ENCODE measurements around the gene PEX10.
A peak's percentile ranks its signal among the peaks of the same experiment; 100 is the strongest.
"Not testable (repeated sequence)": the region's sequence is repeated elsewhere in the genome, so short reads cannot be mapped to it uniquely, and the experiment has no call there.

The PEX10 gene

DNA sequence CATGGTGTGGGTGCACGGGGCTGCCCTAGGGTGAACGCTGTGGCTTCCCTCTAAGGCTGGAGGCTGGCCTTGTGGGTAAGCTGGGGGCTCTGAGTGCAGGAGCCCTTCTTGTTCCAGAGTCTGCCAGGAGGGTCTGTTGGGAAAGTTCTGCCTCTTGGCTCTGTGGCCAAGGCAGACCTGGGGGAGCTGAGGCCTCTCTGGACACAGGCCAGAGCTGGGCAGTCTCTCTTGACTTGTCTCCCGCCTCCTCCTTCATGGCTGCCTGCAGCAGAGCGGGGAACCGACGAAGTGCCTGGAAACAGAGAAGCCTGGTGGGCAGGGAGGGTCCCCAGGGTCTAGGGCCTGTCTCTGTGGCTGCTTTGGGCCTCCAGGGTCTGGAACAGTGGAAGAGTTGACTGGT lies 30.3 kb upstream of the PEX10 start:
- DNase-seq = no peak

DNA sequence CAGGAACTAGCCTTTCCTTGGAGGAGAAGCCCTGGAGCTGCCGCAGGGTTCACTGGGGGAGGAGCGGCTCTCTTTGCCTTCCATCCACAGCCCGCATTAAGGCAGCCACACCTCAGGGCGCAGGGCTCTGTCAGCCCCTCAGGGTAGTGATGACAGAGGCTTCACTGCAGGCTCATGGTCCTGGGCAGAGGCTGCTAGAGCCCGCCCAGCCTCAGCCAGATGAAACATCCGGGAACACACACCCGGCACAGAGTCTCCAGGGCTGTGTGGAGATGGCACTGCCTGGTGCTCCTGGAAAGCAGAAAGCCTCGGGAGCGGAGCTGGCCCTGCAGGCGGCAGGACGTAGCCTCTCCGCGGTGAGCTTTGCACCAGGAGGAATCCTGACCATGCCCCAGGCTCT lies 29.4 kb upstream of the PEX10 start:
- DNase-seq = no peak

DNA sequence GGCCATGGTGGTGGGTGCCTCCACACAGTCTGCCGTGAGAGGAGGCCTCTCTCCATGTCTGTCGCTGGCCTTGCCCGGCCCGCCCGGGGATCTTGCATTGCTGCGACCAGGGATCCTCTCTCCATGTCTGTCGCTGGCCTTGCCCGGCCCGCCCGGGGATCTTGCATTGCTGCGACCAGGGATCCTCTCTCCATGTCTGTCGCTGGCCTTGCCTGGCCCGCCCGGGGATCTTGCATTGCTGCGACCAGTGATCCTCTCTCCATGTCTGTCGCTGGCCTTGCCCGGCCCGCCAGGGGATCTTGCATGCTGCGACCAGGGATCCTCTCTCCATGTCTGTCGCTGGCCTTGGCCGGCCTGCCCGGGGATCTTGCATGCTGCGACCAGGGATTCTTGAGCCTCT lies 28.0 kb upstream of the PEX10 start:
- DNase-seq = not testable (repeated sequence)

DNA sequence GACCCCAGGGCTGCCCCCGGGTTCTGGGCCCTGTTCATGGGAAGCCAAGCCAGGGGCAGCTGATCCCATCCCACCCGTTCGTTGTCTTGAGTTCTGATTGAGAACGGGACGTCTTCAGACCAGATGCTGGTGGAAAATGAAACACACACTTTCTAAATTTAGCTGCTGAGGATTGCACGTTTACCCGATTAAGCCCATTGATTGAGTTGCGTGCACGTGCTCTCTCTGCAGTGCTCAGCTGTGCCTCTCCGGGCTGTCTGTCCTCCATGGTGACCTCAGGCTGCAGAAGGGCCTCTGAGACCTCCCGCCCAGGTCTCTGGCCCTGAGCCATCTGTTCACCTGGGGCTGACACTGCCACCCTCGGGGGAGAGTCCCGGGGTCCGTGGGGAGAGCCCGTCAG lies 27.0 kb upstream of the PEX10 start:
- no peak for DNase-seq

DNA sequence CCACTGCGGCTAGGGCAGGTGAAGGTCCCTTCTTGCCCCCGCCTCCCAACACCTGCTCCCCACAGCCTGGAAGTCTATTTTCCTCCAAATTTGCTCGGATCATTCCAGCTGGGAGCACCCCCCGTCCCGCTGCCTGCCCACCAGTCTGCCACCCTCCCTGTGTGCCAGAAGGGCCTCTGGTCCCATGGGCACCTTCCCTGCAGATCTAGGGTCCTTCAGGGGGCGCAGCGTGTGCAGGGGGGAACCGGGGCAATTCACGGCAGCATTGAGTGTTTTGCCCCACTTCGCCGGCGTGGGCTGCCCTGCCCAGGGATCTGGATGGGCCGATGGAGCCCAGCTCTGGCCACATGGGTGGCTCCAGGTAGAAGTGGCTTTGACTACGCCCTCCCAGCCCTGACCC lies 26.3 kb upstream of the PEX10 start:
- DNase-seq = no peak

DNA sequence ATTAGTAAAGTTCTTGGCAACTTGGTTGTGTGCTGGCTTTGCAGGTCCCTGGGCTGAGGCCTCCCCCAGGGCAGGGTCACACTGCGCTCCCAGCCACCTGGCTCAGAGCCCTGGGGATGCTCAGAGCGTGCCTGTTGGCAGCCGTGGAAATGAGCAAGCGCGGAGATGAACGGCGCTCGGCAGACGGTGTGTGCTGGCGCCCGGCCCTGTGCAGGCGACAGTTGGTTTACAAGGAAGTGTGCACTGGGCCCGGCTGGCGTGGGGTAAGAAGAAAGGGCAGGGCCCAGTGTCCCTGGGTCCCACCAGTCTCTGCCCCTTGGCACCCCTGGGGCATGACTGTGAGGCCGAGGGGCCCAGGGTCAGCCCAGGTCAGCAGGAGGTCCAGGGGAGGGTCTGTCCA lies 25.7 kb upstream of the PEX10 start:
- no peak for DNase-seq

DNA sequence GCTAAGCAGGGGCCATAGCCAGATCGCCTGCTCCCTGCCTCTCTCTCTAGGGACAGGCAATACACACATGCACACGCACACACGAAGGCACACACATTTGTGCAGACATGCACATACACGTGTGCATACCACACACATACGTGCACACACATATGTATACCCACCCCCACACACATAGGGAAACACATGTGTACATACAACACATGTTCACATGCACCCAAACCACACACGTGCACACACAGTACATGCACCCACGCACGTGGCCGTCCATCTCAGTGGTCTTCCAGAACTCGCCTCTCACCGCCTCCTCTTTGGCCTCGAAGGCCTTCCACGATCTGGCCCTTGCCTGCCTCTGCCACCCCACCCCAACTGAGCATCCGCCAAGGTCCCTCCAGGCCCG lies 25.3 kb upstream of the PEX10 start:
- no peak for DNase-seq

DNA sequence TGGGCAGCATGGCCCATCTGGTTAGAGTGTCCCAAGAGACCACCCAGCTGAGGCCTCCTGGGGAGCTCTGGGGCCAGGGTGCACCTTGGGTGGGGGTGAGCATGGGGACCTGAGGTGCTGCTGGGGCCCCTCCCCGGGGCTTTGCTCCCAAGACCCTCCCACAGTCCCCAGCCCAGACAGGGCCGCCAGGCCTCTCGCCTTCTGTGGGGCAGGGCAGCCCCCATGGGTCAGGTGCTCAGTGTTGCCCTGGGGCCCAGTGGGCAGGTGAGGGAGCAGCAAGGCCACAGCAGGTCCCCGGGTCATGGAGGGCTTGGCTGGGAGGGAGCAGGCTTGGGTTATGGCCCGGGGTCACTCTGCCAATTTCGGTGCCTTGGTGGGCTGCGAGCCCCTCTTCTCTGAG lies 24.5 kb upstream of the PEX10 start:
- no peak for DNase-seq

DNA sequence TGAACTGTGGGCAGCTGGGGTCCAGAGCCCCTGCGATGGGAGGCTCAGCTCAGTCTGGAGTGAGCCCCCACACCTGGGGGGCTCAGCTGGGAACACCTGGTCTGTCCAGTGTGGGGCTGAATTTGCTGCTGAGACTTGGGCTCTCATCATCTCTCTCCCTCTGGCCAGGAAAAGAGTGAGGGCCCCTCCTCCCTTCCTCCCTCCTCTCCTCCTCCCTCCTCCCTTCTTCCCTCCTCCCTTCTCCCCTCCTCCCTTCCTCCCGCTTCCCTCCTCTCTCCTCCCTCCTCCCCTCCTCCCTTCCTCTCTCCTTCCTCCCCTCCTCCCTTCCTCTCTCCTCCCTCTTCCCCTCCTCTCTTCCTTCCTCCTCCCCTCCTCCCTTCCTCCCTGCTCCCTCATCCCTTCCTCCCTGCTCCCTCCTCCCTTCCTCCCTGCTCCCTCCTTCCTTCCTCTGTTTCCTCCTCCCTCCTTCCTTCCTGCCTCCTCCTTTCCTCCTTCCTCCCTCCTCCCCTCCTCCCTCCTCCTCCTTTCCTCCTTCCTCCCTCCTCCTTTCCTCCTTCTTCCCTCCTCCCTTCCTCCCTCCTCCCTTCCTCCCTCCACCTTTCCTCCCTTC lies 23.5 kb upstream of the PEX10 start:
- no peak for DNase-seq

DNA sequence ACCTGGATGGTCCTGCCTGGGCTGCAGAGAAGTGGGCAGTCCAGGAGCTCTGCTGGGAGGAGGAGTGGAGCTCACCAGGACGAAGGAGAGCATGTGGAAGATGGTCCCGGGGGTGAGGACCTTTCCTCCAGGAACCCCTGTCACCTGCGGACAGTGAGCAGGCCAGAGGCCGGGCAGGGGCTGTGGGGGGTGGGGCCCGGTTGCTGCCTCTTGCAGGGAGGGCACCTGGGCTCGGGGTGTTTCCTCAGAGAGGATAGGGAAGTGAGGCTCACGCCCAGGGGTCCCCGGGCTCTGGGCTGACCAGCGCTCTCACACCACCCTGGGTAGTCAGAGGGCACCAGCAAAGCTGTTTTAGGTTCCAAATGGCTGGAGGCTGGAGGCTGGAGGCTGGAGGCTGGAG lies 22.7 kb upstream of the PEX10 start:
- no peak for DNase-seq

DNA sequence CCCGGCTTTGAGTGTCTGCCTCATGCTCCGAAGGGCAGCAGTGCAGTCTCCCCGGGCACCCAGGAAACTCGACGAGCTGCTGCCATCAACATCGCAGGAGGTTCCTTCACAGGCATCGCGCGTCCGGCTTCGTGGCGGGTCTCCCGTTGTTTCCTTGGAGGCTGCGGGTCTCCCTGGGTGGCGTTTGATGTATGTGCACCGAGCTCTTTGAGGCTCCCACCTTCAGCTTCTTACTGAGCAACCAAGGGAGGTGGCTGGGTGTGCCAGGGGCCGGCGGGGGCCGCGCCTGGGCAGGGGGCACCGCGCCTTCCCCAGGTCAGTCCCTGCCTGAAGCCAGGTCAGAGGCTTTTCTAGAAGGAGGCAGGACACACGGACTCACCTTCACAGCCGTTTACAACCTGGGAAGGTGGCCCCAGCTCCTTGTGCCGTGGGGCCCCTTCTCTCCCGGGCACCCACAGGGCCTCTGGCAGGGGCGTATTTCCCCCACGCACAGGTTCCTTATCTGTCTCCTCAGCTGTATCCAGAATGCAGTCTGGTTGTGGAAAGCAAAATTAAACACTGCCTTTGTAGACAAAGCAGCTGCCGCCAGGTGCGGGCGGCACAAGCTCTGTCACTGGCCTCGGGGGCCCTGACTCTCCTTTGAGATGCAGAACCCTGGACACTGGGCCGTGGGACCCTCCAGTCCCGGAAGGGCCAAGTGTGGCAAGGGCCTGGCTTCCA lies 21.7 kb upstream of the PEX10 start:
- no peak for DNase-seq

DNA sequence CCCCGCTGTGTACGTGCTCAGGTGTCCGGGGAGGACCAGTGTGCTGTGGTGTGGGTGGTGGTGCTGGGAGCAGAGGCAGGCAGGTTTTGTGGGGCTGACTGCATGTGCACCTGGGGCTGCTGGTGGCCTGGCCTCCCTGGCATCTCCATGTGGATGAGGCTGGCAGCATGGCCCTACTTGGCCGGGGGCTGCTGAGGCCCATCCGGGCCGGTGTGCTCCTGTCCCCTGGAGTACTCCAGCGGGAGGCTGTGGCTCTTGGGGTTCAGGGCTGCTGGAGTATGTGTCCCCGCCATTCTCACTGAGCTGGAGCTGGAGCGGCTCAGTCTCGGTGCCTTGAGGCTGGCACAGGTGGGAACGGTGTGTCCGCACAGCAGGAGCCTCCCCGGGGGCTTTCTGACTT lies 20.8 kb upstream of the PEX10 start:
- DNase-seq = no peak

DNA sequence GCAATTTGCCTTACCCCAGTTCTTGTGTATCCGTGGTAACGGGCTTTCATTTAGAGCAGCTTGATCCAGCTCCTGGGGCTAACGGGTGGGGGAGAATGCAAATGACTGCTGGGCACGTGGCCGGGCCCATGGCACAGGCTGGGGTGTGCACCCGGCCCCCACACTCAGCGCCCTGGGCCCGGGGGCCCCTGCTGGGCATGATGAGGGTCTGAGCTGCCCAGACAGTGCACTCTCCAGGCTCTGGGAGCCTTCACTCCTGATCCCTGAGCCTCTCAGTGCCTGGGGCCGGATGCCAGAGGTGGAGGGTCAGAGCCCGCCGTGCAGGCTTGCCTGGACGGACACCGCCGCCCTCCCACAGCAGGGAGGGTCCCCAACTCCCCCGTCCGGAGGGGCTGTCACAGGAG lies 20.1 kb upstream of the PEX10 start:
- DNase-seq = no peak

DNA sequence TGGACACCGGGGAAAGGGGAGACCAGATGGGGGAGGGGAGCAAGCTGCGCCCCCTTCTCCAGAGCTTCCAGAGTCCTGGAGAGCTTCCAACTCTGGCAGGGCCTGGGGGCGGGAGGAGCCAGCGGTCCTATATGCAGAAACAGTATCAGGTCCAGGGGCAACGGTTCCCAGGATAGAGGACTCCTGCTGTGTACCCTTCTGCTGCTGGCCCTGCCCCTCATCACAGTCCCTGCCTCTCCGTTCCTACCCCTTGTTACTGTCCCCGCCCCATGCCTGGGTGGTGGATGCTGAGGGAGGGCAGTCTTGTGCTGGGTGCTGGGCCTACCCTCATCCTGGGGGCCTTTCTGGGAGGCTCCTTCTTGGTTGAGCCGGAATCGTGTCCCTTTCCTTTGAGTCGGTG lies 19.2 kb upstream of the PEX10 start:
- no peak for DNase-seq

DNA sequence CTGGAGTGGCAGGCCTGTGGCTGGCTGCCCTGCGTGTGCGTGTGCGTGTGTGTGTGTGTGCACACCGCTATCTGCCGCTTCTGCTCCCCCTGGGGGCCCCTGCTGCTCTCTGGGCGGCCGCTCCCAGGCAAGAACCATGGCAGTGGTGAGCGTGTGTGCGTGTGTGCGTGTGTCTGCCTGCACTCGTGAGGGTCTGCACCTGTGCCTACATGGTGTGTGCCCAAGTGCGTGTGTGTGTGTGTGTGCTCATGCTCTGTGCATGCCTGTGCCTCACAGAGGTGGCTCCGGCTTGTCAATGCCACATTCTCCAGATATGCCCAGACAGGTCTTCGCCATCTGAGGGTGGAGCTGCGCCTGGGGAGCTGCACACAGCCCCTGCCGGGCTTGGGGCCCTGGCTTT lies 18.7 kb upstream of the PEX10 start:
- DNase-seq = no peak

DNA sequence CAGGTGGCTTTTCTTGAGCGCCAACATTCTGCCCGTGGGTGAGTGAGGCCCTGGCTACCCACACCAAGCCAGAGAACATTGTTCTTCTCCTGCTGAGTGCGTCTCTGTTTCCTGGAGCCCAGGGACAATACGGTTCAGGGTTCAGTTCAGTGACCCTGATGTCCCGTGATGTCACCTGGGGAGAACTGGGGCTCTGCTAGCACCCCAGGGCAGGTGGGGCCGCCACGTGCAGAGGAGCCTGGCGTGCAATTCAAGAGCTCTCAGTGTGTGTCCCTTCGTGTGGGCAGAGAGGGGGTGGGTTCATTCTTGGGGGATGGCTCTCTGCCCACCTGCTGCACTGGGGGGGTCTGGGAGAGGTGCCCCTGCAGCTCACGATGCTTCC lies 18.2 kb upstream of the PEX10 start:
- no peak for DNase-seq

DNA sequence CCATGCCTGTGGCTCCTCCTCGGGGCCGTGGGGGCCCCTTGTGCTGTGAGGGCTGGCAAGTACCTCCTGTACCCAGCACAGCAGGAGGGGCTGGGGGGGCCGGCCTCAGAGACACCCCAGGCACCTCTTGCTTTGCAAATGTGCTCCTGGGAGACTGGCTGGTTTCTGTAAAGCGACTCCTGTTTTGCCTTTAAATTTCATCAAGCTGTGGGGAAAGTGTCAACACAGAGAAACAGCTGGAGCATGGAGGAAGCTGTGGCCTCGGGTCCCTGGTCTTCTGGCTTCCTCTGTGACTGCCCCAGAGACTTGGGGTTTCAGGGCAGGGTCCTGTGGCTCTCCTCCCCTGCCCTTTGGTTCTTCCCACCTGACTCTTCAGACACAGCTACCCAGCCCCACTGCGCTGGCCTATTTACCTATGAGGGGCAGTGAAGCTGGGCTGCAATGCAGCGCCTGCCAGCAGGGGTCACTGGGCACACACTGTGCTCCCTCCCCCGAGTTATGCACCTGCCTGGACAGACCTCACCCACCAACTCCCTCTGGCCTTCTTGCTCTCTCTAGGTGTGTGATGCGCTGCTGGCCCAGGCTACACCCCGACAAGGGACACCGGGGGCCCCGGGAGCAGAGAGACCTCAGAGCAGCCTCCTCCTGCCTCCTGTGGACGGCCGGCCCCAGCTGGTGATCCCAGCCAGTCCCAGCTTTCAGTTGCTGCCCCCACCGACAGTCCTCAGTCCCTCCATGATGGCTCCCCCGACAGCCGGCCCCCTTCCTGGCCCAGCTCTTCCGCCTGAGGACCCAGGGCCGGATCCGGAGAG lies 17.6 kb upstream of the PEX10 start:
- peak; percentile 6 for DNase-seq

DNA sequence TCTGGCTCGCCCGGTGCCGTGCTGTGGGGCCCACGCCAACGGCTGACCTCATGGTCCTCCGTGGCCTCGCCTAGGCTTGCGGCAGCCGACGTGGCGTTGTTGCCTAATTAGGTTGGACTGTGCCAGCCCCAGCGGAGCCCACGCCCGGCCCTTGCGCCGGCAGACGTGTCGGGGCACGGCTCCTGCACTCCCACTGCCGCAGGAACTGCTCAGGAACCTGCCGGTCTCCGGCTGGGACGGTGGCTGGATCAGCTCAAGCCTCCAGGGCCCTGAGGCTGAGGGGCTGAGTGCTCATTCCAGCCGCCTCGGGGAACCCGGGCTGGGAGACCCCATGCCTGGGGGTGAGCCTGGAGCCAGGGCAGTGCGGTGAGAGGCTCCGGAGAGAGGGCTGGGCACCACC lies 16.1 kb upstream of the PEX10 start:
- DNase-seq = no peak

DNA sequence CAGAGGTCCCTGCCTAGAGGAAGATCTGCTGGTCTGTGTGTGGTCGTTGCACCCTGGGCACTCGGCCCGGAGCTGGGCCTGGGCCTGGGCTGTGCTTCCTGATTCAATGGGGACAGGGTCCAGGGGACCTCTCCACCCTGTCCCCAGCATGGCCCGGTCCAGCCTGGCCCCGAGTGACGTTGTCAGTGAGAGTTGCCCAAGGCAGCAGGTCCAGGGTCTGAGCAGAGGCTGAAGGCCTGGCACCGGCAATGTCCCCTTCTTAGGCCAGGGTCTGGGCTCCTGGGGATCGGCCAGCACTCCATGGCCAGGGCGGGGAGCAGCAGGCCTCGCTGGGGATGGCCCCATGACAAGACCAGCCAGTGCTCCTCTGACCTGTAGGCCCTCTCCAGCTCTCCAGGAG lies 15.6 kb upstream of the PEX10 start:
- no peak for DNase-seq

DNA sequence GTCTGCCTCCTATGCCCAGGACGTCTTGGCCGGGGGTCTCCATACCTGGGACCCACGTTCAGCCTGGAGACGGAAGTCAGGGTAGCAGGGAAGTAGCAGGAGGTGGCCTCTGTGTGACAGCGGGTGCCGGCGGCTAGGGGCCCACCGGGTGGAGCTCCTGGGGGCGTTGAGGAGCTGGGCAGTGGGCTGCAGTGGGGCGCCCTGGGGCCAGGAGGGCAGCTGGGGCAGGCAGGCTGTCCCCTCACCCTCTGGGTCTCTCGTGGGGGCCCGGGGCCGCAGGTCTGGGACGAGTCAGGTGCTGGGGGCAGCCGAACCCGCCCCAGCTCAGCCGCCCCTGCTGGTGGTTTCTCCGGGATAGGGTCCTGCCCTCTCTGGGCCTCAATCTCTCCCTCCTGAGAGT lies 14.7 kb upstream of the PEX10 start:
- no peak for DNase-seq

DNA sequence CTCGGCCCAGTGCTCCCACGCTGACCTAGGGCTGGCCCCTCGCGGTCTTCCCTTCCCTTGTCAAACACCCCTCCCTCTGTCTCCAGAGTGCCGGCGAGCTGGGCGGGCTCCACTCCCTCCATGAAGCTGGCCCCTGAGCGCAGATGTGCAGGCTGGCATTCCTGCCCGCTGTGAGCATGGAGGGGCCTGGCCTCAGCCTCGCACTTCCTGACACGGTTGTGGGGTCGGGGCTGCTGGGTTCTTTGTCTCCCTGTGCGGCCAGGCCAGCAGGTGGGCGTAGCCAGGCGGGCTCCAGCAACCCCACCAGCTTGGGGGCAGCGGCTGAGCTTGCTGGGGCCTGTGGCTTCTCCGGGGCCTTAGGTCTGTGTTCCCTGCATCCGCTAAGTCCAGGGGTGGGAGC lies 14.2 kb upstream of the PEX10 start:
- DNase-seq = no peak

DNA sequence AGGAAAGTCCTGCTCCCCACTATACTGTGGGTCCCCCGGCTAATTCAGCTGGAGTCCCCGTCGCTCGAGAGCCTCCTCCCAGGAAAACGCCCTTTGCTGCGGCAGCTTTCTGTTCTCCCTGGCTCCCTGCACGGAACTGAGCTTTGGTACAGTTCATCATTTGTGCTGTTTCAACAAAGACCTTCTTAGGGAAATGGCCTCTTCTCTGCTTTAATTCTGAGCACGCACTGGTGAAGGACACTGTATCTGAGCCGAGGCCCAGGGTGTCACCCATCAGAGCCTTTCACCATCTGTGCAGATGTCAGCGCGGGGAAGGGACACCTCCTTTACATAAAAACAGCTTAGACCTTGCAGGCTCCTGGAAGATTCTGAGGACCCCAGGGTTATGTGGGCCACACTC lies 13.5 kb upstream of the PEX10 start:
- no peak for DNase-seq

DNA sequence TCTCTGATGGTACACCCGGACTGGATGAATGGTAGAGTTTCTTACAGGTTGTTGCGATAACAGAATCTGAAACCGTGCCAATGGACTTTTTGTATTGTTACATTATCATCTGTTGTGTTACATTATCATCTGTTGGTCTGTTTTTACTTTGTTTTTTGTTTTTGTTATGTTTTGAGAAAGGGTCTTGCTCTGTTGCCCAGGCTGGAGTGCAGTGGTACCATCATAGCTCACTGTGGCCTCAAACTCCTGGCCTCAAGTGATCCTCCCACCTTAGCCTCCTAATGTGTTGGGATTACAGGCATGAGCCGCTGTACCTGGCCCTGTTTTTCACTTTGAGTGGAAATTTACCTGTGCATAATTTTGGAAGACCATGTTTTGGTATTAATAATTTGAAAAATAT lies 10.2 kb upstream of the PEX10 start:
- DNase-seq = no peak

DNA sequence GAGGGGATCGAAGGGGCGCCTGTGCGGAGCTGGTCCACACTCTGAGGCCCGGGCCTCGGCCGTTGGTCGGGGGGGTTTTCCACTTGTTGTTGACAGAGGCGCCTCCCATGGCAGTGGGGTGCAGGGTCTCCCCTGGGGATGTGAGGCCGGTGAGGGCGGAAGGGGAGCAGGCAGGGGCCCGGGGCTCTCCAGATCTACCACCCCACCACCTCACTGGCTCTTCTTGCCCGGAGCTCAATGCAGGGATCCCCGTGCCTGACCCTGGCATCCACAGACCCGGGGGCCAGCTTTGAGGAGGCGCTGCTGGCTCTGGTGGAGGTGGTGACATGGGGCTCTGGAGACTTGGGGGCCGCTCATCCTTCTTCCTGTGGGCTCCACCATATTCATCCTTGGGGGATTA lies 7.1 kb upstream of the PEX10 start:
- DNase-seq = no peak

Data from OCI-M1 (cell line).